ENCODE measurements around the gene TNFRSF1A.

GRCh38 chr12:6301721-6302120, 40.2 kb downstream of the TNFRSF1A start:
- TF ChIP-seq CTCF (IDR thresholded peaks at IDR 0.05) = no peak
- TF ChIP-seq POLR2A (IDR thresholded peaks at IDR 0.05) = no peak
